Measurements from ENCODE around the gene SS18.

GRCh38 chr18:26021061-26021754 is 69.2 kb downstream of the SS18 start:
- TF ChIP-seq CTCF (conservative IDR thresholded peaks at IDR 0.05), result no peak
- TF ChIP-seq ZFX (IDR thresholded peaks at IDR 0.05), result no peak

Measured in C4-2B (cell line).